H9 (cell line): ENCODE results near the gene FNIP2. TPM values are rescaled to one million over a fixed set of nuclear protein-coding genes. Genes with fewer than 3 reads are reported as not detected.

ENCODE experiments used
- DNase-seq: peaks from one replicate; pipeline ENCODE4 v3.0.0-alpha.2; 2017
- H2AFZ ChIP-seq: one replicate; pipeline ENCODE4 v1.6.1; 2013; ENCODE audit warnings: mild to moderate bottlenecking, low read length, control low read depth, moderate library complexity
- H2AK5ac ChIP-seq: 2 replicates; pipeline ENCODE4 v1.6.1; 2013; ENCODE audit warnings: low read length, control low read depth, mixed read lengths; ENCODE audit not compliant: insufficient read length
- H2BK120ac ChIP-seq: one replicate; pipeline ENCODE4 v1.6.1; 2013; ENCODE audit warnings: low read depth, mild to moderate bottlenecking, low read length, control low read depth, inconsistent platforms; ENCODE audit not compliant: poor library complexity, severe bottlenecking
- H2BK12ac ChIP-seq: 2 replicates; pipeline ENCODE4 v1.6.1; 2013; ENCODE audit warnings: low read length, control low read depth, mixed read lengths, low read depth; ENCODE audit not compliant: insufficient read length
- H2BK15ac ChIP-seq: 2 replicates; pipeline ENCODE4 v1.6.1; 2013; ENCODE audit warnings: low read depth, low read length, control low read depth
- H2BK20ac ChIP-seq: one replicate; pipeline ENCODE4 v1.6.1; 2013; ENCODE audit warnings: low read depth, mild to moderate bottlenecking, low read length, control low read depth, inconsistent platforms; ENCODE audit not compliant: poor library complexity, severe bottlenecking
- H2BK5ac ChIP-seq: 2 replicates; pipeline ENCODE4 v1.6.1; 2013; ENCODE audit warnings: low read length, control low read depth, mixed read lengths; ENCODE audit not compliant: insufficient read length
- H3K14ac ChIP-seq: 2 replicates; pipeline ENCODE4 v1.6.1; 2013; ENCODE audit warnings: low read length, control low read depth; ENCODE audit not compliant: insufficient read depth
- H3K18ac ChIP-seq: 2 replicates; pipeline ENCODE4 v1.6.1; 2013; ENCODE audit warnings: low read depth, mild to moderate bottlenecking, mixed read lengths, low read length, control low read depth; ENCODE audit not compliant: insufficient read length
- H3K23ac ChIP-seq: 2 replicates; pipeline ENCODE4 v1.6.1; 2013; ENCODE audit warnings: low read length, control low read depth, mixed read lengths, low read depth; ENCODE audit not compliant: insufficient read length
- H3K23me2 ChIP-seq: 2 replicates; pipeline ENCODE4 v1.6.1; 2013; ENCODE audit warnings: low read depth, mild to moderate bottlenecking, mixed read lengths, low read length, control low read depth; ENCODE audit not compliant: insufficient read length, poor library complexity, severe bottlenecking
- H3K27ac ChIP-seq: 2 replicates; pipeline ENCODE4 v1.5.1; 2013; ENCODE audit warnings: low read length, control low read depth, mixed read lengths, low read depth; ENCODE audit not compliant: insufficient read length
- H3K27me3 ChIP-seq: 2 replicates; pipeline ENCODE4 v1.6.1; 2013; ENCODE audit warnings: low read length, control low read depth, inconsistent platforms; ENCODE audit not compliant: insufficient read depth
- H3K4ac ChIP-seq: 2 replicates; pipeline ENCODE4 v1.6.1; 2013; ENCODE audit warnings: low read depth, mild to moderate bottlenecking, control low read depth, inconsistent platforms, low read length, moderate library complexity
- H3K4me1 ChIP-seq: 2 replicates; pipeline ENCODE4 v1.6.1; 2013; ENCODE audit warnings: low read length, control low read depth, inconsistent platforms; ENCODE audit not compliant: insufficient read depth
- H3K4me2 ChIP-seq: 2 replicates; pipeline ENCODE4 v1.6.1; 2013; ENCODE audit warnings: low read length, control low read depth, mixed read lengths; ENCODE audit not compliant: insufficient read length, insufficient read depth
- H3K56ac ChIP-seq: 2 replicates; pipeline ENCODE4 v1.6.1; 2013; ENCODE audit warnings: low read depth, mild to moderate bottlenecking, mixed read lengths, low read length, control low read depth; ENCODE audit not compliant: insufficient read length
- H3K79me1 ChIP-seq: 2 replicates; pipeline ENCODE4 v1.6.1; 2013; ENCODE audit warnings: low read depth, mild to moderate bottlenecking, moderate library complexity, low read length, control low read depth, inconsistent platforms; ENCODE audit not compliant: insufficient read depth, poor library complexity, severe bottlenecking
- H3K79me2 ChIP-seq: 2 replicates; pipeline ENCODE4 v1.6.1; 2013; ENCODE audit warnings: low read length, control low read depth, inconsistent platforms; ENCODE audit not compliant: insufficient read depth
- H3K9ac ChIP-seq: 2 replicates; pipeline ENCODE4 v1.6.1; 2013; ENCODE audit warnings: low read length, control low read depth, mixed read lengths; ENCODE audit not compliant: insufficient read length; ENCODE audit errors: extremely low read depth
- H3K9me3 ChIP-seq: one replicate; pipeline ENCODE4 v1.6.1; 2013; ENCODE audit warnings: low read depth, low read length, inconsistent platforms; ENCODE audit not compliant: control insufficient read depth
- H3T11ph ChIP-seq: one replicate; pipeline ENCODE4 v1.6.1; 2013; ENCODE audit warnings: mild to moderate bottlenecking, low read length, control low read depth, inconsistent platforms
- H4K20me1 ChIP-seq: one replicate; pipeline ENCODE4 v1.6.1; 2013; ENCODE audit not compliant: control insufficient read depth, insufficient read length, insufficient read depth
- H4K5ac ChIP-seq: 2 replicates; pipeline ENCODE4 v1.6.1; 2013; ENCODE audit warnings: low read depth, mild to moderate bottlenecking, mixed read lengths, low read length, control low read depth; ENCODE audit not compliant: insufficient read length
- H4K8ac ChIP-seq: replicated peaks from 2 replicates; pipeline ENCODE4 v1.6.1; 2013; ENCODE audit warnings: low read length, control low read depth, mixed read lengths, low read depth; ENCODE audit not compliant: insufficient read length
- H4K91ac ChIP-seq: 2 replicates; pipeline ENCODE4 v1.6.1; 2013; ENCODE audit warnings: low read depth, mild to moderate bottlenecking, moderate library complexity, mixed read lengths, low read length, control low read depth; ENCODE audit not compliant: insufficient read length
- H3K27ac Mint-ChIP-seq, 3 experiments: 2 replicates in 2 of 3; 3 replicates in 1 of 3; pipeline ENCODE4 v1.8.0; 2020 to 2021; ENCODE audit warnings: mixed read lengths in 3 of 3, mild to moderate bottlenecking in 1 of 3, moderate library complexity in 1 of 3
- H3K27me3 Mint-ChIP-seq: 2 replicates; pipeline ENCODE4 v1.8.0; 2021; ENCODE audit warnings: low read depth, mild to moderate bottlenecking, moderate library complexity, mixed read lengths
- H3K36me3 Mint-ChIP-seq, 3 experiments: 2 replicates in 2 of 3; 3 replicates in 1 of 3; pipeline ENCODE4 v1.8.0; 2020 to 2021; ENCODE audit warnings: low read depth in 3 of 3, mixed read lengths in 3 of 3; ENCODE audit not compliant: insufficient read depth in 1 of 3
- H3K4me1 Mint-ChIP-seq, 2 experiments: 2 replicates each; pipeline ENCODE4 v1.8.0; 2020; ENCODE audit warnings: mixed read lengths in 2 of 2
- H3K4me3 Mint-ChIP-seq, 2 experiments: 2 replicates in 1 of 2; 3 replicates in 1 of 2; pipeline ENCODE4 v1.8.0; 2020 to 2021; ENCODE audit warnings: mild to moderate bottlenecking in 2 of 2, mixed read lengths in 2 of 2, moderate library complexity in 1 of 2
- H3K9me3 Mint-ChIP-seq, 2 experiments: 2 replicates in 1 of 2; 3 replicates in 1 of 2; pipeline ENCODE4 v1.8.0; 2020; ENCODE audit warnings: mild to moderate bottlenecking in 2 of 2, mixed read lengths in 2 of 2, moderate library complexity in 1 of 2
- CTCF ChIP-seq: fragments of 200-600 bp; sonication (generic); conservative IDR thresholded peaks from 3 replicates; pipeline ENCODE4 v1.8.0; 2021; ENCODE audit warnings: antibody characterized with exemption, mild to moderate bottlenecking
- WGBS: extraction: QIAGEN DNeasy Blood & Tissue Kit; methylation state at CpG from one replicate; pipeline ENCODE4 v1.1.7; 2013; ENCODE audit warnings: missing lambda C conversion rate, low lambda C conversion rate, mixed read lengths; ENCODE audit not compliant: insufficient read length; ENCODE audit errors: extremely low coverage; 5-methylcytosine and 5-hydroxymethylcytosine counted together
- total RNA-seq: library from RNA; stranded (reverse); gene quantifications from 2 replicates; pipeline ENCODE4 v1.2.1, GENCODE V29; 2021

The FNIP2 gene
- total RNA-seq, 1 experiment from 2014 or later: 9.6 TPM

DNA sequence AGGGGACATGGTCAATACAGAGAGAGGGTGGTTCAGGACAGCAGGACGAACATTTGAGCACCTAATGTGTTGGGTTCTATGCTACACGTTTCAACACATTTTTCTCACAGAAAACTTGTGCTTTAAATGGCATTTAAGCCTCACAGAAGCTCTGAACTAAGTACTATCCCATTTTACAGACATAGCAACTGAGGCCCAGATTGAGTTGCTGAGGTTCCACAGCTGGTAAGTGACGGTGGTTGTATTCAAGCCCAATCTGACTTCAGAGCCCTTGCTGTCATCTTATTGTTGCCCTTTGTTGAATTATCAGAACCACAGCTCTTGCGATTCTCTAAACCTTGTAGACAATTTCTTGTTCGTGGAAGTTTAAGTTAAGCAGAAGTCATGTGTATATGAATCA is 116.7 kb downstream of the FNIP2 start:
- no peak overlapping the region for H4K8ac ChIP-seq
- H3K4me3 Mint-ChIP-seq: no peak overlapping the region
- H3K79me1 ChIP-seq: no peaks in the 10 kb centered on the region
- H2BK15ac ChIP-seq: no peak overlapping the region
- no peak overlapping the region for H2AFZ ChIP-seq
- no peaks in the 10 kb centered on the region for H3K27me3 Mint-ChIP-seq
- no peak overlapping the region for H2BK120ac ChIP-seq
- TF ChIP-seq CTCF: no peak
- no peak overlapping the region for H3K23ac ChIP-seq
- H3K9ac ChIP-seq: no peak overlapping the region
- H3K27ac Mint-ChIP-seq: no peak overlapping the region
- no peak overlapping the region for H2BK5ac ChIP-seq
- H4K20me1 ChIP-seq: no peaks in the 10 kb centered on the region
- WGBS: no CpG with 5 or more reads among the region's 5 CpGs
- H3K56ac ChIP-seq: no peak overlapping the region
- H3K4me1 Mint-ChIP-seq: no peaks in the 10 kb centered on the region; a peak in 1 of 4 replicates
- H3K14ac ChIP-seq: no peak overlapping the region
- no peaks in the 10 kb centered on the region for H3K79me2 ChIP-seq
- no peak overlapping the region for H3K18ac ChIP-seq
- H2BK12ac ChIP-seq: no peak overlapping the region
- H3K4me2 ChIP-seq: no peak overlapping the region
- no peak overlapping the region for H3K4ac ChIP-seq
- no peaks in the 10 kb centered on the region for H3K23me2 ChIP-seq
- H4K5ac ChIP-seq: no peak overlapping the region
- no peak overlapping the region for H3K27ac ChIP-seq
- peaks cover 11 to 14% of the 10 kb centered on the region in 2 experiments; a peak in 4 of 5 replicates for H3K9me3 Mint-ChIP-seq
- peaks cover 4% of the 10 kb centered on the region for H3K9me3 ChIP-seq
- no peaks in the 10 kb centered on the region for H3K27me3 ChIP-seq
- H4K91ac ChIP-seq: no peak overlapping the region
- H2AK5ac ChIP-seq: no peak overlapping the region
- H2BK20ac ChIP-seq: no peak overlapping the region
- H3K4me1 ChIP-seq: no peaks in the 10 kb centered on the region
- no peak for DNase-seq
- no peak overlapping the region for H3T11ph ChIP-seq
- peaks cover 16 to 20% (median 20%) of the 10 kb centered on the region in 3 experiments for H3K36me3 Mint-ChIP-seq
